BLaER1 treated with 17β-estradiol and CSF1 and Interleukin-3, amounts not matched to agents 10 nM and 100 nM (cell line): ENCODE results near the gene NAMPT.

Experiments
- H3K27ac ChIP-seq, 11 experiments: shearing (Covaris generic); formaldehyde crosslinking; 2 replicates each; pipeline ENCODE4 v1.8.1; 2022
- H3K27me3 ChIP-seq, 11 experiments: shearing (Covaris generic); formaldehyde crosslinking; 2 replicates each; pipeline ENCODE4 v1.8.1; 2022
- H3K36me3 ChIP-seq, 11 experiments: shearing (Covaris generic); formaldehyde crosslinking; 2 replicates each; pipeline ENCODE4 v1.8.1; 2022
- H3K4me1 ChIP-seq, 10 experiments: shearing (Covaris generic); formaldehyde crosslinking; 2 replicates each; pipeline ENCODE4 v1.8.1; 2022
- H3K4me2 ChIP-seq, 11 experiments: shearing (Covaris generic); formaldehyde crosslinking; 2 replicates each; pipeline ENCODE4 v1.8.1; 2022
- H3K4me3 ChIP-seq, 10 experiments: shearing (Covaris generic); formaldehyde crosslinking; 2 replicates each; pipeline ENCODE4 v1.8.1; 2022
- H3K9ac ChIP-seq, 11 experiments: shearing (Covaris generic); formaldehyde crosslinking; 2 replicates each; pipeline ENCODE4 v1.8.1; 2022
- H3K9me3 ChIP-seq, 11 experiments: shearing (Covaris generic); formaldehyde crosslinking; replicated peaks in 1 of 11; 2 replicates each; pipeline ENCODE4 v1.8.1; 2022
- H4K20me1 ChIP-seq, 11 experiments: shearing (Covaris generic); formaldehyde crosslinking; 2 replicates each; pipeline ENCODE4 v1.8.1; 2022
- Cebpa-rat ChIP-seq, 11 experiments: shearing (Covaris generic); IDR thresholded peaks; 2 replicates each; pipeline ENCODE4 v1.8.1; 2022

Gene NAMPT

DNA sequence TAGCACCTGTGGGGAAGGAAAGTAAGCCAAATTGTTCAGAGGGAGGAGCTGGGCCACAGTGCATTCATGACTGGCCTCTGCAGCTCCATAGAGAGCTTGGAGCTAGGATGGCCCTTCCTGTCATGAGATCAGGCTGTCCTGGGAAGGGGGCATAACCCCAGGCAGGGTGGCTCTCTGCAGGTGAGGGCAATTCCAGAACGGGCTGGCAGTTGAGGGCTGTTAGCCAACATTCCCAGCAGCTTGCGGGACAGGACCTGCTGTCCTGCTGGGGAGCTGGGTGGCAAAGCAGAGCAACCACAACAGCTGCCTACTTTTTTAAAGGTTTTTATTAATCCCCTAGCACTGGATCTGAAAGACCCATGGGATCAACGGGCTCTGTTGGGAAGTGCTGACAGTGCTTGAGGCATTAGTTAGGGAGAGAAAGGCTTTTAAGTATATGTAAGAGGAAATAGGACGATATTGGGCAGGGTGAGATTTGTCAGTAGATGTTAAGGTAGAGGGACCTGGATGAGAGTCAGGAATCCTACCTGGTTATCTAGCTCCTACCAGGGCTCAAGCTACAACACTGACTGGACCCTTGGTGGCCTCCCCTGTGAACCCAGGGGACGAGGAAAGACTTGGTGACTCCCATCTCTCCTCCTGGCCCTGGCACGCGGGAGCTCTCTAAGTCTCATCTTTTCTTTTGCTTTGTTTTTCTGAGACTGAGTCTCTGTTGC, 77.8 kb downstream of the NAMPT start:
- no peaks in the 10 kb centered on the region for H3K36me3 ChIP-seq
- H3K27me3 ChIP-seq: no peaks in the 10 kb centered on the region
- H3K9ac ChIP-seq: no peak overlapping the region
- H4K20me1 ChIP-seq: no peaks in the 10 kb centered on the region
- H3K4me2 ChIP-seq: no peak overlapping the region
- TF ChIP-seq Cebpa-rat (IDR thresholded peaks at IDR 0.05): no peak
- peaks cover 0 to 10% (median 6%) of the 10 kb centered on the region in 11 experiments; a peak in 10 of 22 replicates for H3K9me3 ChIP-seq
- H3K27ac ChIP-seq: no peak overlapping the region
- no peak overlapping the region for H3K4me3 ChIP-seq
- peaks cover 0 to 11% (median 8%) of the 10 kb centered on the region in 10 experiments; a peak in 11 of 20 replicates for H3K4me1 ChIP-seq

DNA sequence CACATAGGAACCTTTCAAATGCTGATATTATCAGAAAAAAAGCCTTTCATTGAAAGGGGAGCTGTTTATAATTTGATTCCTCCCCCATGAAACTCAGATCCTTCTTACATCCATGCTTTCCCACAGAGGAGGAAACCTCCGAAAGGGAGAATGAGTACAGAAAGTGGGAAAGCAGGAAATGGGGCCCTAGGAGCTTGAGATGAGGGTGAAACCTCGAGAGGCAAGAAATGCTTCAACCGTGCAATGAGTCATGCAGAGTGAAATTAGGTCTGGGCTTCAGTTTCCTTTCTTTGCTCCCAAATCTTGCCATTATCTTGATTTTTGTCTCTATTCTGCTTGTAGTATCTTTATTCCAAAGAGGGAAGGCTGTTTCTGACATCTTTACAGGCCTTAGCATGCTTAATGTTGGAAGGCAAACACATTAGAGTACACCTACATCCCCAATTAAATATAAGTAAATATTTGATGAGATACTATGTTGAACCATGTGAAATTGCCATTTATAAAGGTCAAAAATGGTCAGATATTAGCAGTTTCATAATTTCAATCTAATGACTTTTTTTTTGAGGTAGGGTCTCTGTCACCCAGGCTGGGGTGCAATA, 79.1 kb downstream of the NAMPT start:
- Histone ChIP-seq H3K36me3 (no peaks in the 10 kb centered on the region), H3K4me2 (peak overlapping the region in 8 of 11 experiments; percentile 0 to 55 (median 24); a peak in 11 of 22 replicates), H3K27me3 (no peaks in the 10 kb centered on the region), H3K9me3 (peaks cover 0 to 10% (median 6%) of the 10 kb centered on the region in 11 experiments; a peak in 10 of 22 replicates), H3K27ac (no peak overlapping the region), H4K20me1 (no peaks in the 10 kb centered on the region), H3K4me1 (peaks cover 0 to 11% (median 8%) of the 10 kb centered on the region in 10 experiments; a peak in 11 of 20 replicates), H3K4me3 (no peak overlapping the region), H3K9ac (no peak overlapping the region)
- TF ChIP-seq Cebpa-rat (IDR thresholded peaks at IDR 0.05): no peak

DNA sequence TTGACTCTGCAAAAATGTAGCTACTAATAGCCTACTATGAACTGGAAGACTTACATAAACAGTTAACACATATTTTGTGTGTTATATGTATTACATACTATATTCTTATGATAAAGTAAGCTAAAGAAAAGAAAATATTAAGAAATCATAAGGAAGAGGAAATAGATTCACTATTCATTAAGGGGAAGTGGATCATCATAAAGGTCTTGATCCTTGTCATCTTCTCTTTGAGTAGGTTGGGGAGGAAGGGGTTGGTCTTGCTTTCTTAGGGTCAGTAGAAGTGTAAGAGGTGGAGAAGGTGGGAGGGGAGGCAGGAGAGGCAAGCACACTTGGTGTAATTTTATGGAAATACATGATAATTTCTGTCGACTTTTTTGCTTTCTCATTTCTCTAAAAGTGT, 81.3 kb downstream of the NAMPT start:
- Histone ChIP-seq H4K20me1 (no peaks in the 10 kb centered on the region), H3K4me1 (peaks cover 8 to 15% (median 11%) of the 10 kb centered on the region in 10 experiments; a peak in 18 of 20 replicates), H3K27ac (no peak overlapping the region), H3K9ac (no peak overlapping the region), H3K27me3 (no peaks in the 10 kb centered on the region), H3K9me3 (peaks cover 0 to 2% (median under 1%) of the 10 kb centered on the region in 11 experiments; a peak in 5 of 22 replicates), H3K4me3 (no peak overlapping the region), H3K36me3 (no peaks in the 10 kb centered on the region), H3K4me2 (no peak overlapping the region)
- no peak for TF ChIP-seq Cebpa-rat (IDR thresholded peaks at IDR 0.05)

DNA sequence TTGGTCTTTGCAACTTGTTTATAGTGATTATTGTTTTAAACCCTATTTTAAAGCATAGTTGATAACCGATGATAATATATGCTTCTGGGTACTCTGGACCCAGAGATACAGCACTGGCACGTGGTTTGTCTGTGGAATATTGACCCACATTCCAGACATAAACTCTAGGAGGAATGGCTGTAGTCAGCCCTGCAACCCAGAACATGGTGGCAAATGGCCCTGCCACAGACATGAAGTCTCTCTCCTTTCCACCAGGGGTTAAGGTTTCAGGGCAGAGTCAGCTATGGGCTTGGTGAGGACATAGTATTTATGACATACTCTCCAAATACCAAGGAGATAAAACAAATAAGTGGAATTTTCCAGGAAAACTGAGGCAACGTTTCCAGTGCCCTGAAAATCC, 83.6 kb downstream of the NAMPT start:
- Histone ChIP-seq H3K4me2 (no peak overlapping the region), H3K4me1 (peaks cover 8 to 17% (median 12%) of the 10 kb centered on the region in 10 experiments; a peak in 18 of 20 replicates), H3K27ac (no peak overlapping the region), H3K9ac (no peak overlapping the region), H3K27me3 (no peaks in the 10 kb centered on the region), H4K20me1 (no peaks in the 10 kb centered on the region), H3K4me3 (no peak overlapping the region), H3K36me3 (no peaks in the 10 kb centered on the region), H3K9me3 (no peaks in the 10 kb centered on the region)
- no peak for TF ChIP-seq Cebpa-rat (IDR thresholded peaks at IDR 0.05)

DNA sequence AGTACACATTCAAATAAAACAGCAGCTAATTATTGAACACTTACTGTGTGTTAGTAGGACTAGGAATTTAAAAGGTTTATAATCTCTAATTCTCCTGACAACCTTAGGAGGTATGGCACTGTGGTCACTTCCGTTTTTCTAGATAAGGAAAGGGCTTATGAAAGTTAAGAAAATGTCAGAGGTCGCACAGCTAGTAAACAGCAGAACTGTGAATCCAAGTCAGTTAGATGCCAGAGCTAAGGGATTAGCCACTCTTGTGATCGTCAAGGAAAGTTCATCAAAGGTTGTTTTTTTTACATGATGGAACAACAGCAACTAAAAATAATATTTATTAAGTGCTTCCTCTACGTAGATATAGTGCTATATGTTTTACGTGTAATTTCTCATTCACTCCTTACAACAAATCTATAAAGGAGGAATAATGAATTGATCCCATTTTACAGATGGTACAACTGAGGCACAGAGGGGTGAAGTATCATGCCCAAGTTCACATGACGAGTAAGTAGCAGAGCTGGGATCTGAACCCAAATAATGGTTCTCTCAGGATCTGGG, 84.9 kb downstream of the NAMPT start:
- Histone ChIP-seq H3K4me2 (no peak overlapping the region), H3K27me3 (no peaks in the 10 kb centered on the region), H3K9me3 (no peaks in the 10 kb centered on the region), H3K4me1 (peaks cover 0 to 12% (median 7%) of the 10 kb centered on the region in 10 experiments; a peak in 9 of 20 replicates), H3K9ac (no peak overlapping the region), H3K4me3 (no peak overlapping the region), H4K20me1 (no peaks in the 10 kb centered on the region), H3K36me3 (no peaks in the 10 kb centered on the region), H3K27ac (no peak overlapping the region)
- no peak for TF ChIP-seq Cebpa-rat (IDR thresholded peaks at IDR 0.05)

DNA sequence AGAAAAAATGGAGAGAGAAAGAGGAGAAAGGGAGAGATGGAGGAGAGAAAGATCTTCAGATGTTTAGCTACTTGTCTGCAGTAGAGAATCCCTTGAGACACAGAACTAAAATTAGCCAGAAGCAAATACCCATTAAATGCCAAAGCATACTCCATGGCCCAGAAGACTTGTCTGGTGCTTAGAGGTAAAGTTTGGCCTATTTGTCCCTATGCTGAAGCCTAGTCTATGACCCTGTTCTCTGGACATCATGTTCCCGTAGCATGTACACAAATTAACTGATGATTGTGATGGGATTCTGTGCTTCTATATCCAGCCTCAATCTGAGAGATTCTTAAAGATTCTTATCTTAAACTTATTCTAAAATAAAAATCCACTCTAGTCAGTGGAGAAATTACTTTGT, 85.8 kb downstream of the NAMPT start:
- H3K9ac ChIP-seq: no peak overlapping the region
- no peaks in the 10 kb centered on the region for H4K20me1 ChIP-seq
- TF ChIP-seq Cebpa-rat (IDR thresholded peaks at IDR 0.05): no peak
- no peaks in the 10 kb centered on the region for H3K9me3 ChIP-seq
- peak overlapping the region in 7 of 11 experiments; percentile 0 to 46 (median 19); a peak in 8 of 22 replicates for H3K4me2 ChIP-seq
- H3K36me3 ChIP-seq: no peaks in the 10 kb centered on the region
- no peaks in the 10 kb centered on the region for H3K27me3 ChIP-seq
- H3K4me3 ChIP-seq: no peak overlapping the region
- H3K27ac ChIP-seq: no peak overlapping the region
- peaks cover 0 to 17% (median 10%) of the 10 kb centered on the region in 10 experiments; a peak in 10 of 20 replicates for H3K4me1 ChIP-seq
